Activated CD4-positive, alpha-beta T cell treated with anti-CD3 and anti-CD28 coated beads, Interleukin-2, Interleukin-6, amounts not matched to agents 100 ng/mL and 50 ng/mL, durations not matched to agents 16 hours and 8 hours (primary cell): ENCODE results near the gene TRIM65.

ENCODE experiments used
- DNase-seq: peaks from one replicate; pipeline ENCODE4 v3.0.0-alpha.2; 2020

TRIM65 gene, protein sequence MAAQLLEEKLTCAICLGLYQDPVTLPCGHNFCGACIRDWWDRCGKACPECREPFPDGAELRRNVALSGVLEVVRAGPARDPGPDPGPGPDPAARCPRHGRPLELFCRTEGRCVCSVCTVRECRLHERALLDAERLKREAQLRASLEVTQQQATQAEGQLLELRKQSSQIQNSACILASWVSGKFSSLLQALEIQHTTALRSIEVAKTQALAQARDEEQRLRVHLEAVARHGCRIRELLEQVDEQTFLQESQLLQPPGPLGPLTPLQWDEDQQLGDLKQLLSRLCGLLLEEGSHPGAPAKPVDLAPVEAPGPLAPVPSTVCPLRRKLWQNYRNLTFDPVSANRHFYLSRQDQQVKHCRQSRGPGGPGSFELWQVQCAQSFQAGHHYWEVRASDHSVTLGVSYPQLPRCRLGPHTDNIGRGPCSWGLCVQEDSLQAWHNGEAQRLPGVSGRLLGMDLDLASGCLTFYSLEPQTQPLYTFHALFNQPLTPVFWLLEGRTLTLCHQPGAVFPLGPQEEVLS

DNA sequence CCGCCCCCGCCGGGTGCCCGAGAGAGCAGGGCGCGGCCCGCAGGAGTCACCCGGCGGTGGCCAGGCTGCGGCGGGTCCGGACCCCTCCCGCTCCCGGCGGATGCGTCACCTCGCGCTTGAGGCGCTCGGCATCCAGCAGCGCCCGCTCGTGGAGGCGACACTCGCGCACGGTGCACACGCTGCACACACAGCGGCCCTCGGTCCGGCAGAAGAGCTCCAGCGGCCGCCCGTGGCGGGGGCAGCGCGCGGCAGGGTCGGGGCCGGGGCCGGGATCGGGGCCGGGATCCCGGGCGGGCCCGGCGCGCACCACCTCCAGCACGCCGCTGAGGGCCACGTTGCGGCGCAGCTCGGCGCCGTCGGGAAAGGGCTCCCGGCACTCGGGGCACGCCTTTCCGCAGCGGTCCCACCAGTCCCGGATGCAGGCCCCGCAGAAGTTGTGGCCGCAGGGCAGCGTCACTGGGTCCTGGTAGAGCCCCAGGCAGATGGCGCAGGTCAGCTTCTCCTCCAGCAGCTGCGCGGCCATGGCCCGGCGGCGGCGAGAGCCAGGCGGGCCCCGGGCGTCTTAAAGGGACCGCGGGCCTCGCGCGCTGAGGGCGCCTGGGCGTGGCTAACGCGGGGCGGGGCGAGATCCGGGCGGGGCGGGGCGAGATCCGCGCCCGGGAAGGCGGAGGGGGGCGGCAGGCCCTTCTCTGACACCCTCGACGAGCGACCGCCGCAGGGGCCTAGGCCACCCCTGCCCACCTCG lies at the start of gene TRIM65:
TRIM65 (minus strand) TSS at position 537 of the 745 bp plus-strand sequence; CDS start at position 523, 14 bp downstream.
- DNase-seq: peak; percentile 87

DNA sequence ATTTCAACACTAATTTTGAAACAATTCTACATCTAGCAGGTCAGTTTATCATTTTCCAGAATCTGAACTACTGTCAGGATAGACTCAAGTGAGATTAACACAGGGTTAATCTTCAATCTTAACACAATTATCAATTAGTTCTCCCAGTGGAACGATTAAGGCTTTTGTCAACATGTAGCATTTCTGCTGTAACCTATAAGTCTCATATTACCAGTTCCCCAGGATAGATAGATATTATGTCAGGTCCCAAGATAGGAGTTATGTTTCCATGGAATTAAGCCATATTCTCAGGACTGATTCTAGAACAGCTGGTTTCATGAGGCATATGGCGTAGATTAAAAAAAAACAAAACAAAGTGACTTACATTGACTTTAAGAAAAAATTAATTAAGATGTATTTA lies 48.5 kb upstream of the TRIM65 start:
- DNase-seq: no peak

DNA sequence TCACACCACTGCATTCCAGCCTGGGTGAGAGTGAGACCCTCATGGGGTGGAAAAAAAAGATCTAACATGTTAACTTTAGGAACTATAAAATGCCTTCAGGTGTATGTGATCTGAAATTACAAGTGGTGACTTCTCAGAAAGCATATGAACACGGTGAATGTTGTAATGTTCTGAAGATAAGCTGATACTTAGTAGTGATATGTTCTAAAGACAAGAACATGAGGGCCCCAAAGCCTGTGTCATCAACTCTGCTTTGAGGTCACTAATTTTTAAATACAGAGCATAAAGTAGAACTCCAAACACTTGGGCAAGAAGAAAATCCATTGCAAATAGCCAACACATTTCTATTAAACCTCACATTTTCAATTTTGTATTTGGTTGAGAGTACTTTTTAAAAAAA lies 46.7 kb upstream of the TRIM65 start:
- no peak for DNase-seq

DNA sequence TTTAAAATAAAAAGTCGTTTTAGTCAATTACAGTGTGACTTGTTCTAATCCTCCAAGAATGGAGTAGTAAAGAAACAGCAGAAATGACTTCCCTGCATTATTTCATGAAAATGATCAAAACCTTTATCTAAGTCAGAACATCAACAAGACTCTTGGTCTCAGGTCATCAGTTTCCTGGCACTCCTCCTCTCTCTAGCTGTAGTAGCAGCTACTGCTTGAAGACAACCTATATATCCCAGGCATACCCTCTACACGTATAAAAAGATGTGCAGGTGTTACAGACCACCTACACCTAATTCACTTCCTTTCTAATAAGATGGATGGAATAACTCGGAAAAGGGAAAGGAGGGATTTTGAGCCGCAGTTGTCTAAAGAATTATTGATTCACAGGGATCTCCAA lies 45.7 kb upstream of the TRIM65 start:
- DNase-seq: no peak

DNA sequence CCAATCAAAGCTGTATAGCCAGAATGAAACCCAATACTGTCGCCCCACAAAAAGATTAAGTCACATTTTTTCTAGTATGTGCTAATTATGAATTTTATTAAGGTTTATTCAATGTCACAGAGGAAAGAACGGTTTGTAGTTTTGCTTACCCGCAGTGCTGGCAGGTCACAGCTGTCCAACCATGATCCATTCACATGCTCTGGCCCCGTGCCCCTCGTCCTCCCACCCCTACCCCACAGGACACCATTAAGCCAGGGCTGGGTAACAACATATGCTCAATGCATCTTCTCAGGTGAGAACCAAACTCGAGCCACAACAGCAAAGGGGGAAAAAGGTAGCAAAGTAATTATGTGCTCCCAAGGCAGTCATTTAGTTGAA lies 44.7 kb upstream of the TRIM65 start:
- no peak for DNase-seq

DNA sequence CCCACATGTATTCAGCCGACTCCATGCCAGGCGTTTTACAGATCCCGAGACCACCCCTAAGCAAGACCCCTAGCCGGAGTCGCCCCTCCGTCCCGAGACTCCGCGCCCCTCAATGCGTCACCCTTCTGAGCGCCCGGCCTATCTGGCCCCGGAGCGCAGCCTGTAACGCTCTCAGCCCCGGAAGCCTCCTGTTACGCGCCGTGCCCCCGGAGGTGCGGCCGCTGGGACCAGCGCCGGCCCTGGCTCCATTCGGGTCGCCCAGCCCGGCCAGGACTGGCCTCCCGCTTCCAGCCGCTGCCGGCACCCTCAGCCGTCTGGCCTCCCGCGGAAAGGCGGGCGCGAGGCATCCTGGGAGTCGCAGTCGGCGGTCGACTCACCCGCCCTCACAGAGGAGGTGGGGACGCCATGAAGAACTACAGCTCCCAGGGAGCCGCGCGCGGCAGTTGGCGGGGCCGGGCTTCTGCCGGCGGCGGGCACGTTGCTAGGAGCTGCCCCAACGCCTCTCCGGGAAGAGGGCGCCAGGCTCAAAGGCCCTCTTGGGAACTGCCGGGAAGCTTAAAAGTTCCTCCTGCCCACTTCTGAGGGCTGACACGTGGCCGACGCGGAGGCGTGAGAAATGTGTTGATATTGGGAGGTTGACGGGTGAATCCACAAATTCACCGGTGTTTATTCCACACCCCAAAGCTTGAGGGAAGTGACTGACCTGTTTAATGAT lies 44.1 kb upstream of the TRIM65 start, which contains the start of gene FBF1:
FBF1 (minus strand) TSS at position 316 of the 715 bp plus-strand sequence. CDS start 2,893 bp downstream, outside the sequence.
- DNase-seq: peak; percentile 96

DNA sequence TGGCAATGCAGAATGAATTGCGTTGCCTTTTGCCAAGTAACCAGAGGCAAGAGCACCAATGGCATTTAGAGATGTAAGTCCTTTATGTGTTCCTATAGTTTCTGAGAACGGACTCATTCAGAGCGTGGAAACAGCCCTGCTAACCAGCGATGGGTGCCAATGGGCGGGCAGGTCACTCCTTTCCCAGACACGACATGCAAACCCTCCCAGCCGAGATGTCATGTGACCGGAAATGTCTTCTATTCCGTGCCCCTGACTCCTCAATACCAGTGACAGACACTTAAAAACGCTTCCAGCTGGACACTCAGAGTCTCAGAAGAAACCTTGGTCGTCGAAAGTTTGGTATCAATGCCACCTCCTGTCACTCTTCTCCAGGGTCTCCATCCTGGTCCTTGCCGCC lies 40.9 kb upstream of the TRIM65 start:
- DNase-seq: no peak

- no peak for DNase-seq
Observed at GRCh38 chr17:75933808-75934207, 37.1 kb upstream of the TRIM65 start.

DNA sequence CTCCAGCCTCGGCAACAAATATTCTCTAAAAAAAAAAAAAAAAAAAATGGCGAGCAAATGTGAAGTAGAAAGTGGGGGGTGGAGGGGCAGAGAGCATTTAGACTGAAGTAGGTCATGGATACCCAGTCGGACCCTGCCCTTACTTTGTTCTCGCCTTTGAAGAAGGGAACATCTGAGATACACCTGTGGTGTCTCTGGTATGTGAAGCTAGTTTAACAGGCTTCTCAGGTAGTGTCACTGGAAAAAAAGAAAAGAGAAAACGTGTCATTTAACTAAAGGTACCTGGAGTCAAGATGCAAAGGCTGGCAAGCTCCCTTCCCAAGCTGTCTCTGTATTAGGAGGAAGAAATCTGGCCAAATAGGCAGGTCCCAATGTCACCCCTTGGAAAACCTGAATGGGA lies 36.1 kb upstream of the TRIM65 start:
- DNase-seq: no peak

GRCh38 chr17:75931062-75931461 lies 34.3 kb upstream of the TRIM65 start:
- DNase-seq: no peak

- DNase-seq: peak; percentile 16
Observed at GRCh38 chr17:75927286-75927922, 30.7 kb upstream of the TRIM65 start.

GRCh38 chr17:75926456-75926855 lies 29.7 kb upstream of the TRIM65 start:
- no peak for DNase-seq

DNA sequence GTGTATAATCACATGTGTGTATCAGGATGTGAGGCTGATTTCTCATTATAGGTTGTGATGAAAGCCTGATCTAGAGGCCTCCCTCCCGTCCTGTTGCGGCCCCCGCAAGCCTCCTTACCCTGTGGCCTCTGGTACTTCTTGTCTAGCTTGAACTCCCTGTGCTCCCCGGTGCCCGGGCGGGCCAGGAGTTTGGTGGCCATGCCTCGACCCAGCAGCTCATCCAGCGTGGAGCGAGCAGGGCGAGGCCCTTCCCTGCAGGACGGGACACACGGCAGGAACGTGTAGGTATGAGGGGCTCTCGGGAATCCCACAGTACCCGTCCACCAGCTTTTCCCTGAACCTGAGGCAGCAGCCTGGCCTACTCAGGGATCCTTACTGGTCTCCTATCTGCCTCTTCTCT lies 29.2 kb upstream of the TRIM65 start:
- no peak for DNase-seq

DNA sequence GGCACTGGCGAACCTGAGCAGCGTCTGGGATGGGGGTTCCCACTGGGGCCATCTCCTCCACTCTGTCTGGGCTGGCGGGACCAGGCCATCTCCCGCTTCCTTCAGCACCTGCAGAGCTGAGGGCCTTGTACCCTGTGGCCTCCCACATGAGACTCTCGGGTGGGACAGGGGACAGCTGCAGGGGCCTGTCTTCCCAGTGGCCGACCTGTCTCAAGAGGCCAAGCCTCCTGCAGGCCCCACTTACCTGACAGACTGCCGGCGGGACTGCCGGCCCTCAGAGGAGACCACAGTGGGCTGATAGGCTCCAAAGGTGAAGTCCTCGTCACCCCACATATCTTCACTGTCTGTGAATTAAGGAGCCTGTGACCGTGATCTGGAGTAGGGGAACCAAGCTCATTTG lies 28.4 kb upstream of the TRIM65 start:
- no peak for DNase-seq

GRCh38 chr17:75922963-75923874 lies 26.5 kb upstream of the TRIM65 start:
- no peak for DNase-seq

GRCh38 chr17:75922173-75922961 lies 25.6 kb upstream of the TRIM65 start:
- no peak for DNase-seq

DNA sequence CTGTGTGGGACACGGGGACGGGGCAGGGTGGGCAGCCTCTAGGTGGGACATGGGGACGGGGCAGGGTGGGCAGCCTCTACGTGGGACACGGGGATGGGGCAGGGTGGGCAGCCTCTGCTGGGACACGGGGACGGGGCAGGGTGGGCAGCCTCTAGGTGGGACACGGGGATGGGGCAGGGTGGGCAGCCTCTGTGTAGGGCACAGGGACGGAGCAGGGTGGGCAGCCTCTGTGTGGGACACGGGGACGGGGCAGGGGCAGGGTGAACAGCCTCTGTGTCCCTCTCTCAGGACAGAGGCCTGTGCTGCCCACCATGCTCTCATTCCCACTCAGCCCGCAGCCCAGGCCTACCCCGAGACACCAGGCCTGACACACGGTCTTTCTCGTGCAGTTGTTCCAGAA lies 24.8 kb upstream of the TRIM65 start:
- no peak for DNase-seq

DNA sequence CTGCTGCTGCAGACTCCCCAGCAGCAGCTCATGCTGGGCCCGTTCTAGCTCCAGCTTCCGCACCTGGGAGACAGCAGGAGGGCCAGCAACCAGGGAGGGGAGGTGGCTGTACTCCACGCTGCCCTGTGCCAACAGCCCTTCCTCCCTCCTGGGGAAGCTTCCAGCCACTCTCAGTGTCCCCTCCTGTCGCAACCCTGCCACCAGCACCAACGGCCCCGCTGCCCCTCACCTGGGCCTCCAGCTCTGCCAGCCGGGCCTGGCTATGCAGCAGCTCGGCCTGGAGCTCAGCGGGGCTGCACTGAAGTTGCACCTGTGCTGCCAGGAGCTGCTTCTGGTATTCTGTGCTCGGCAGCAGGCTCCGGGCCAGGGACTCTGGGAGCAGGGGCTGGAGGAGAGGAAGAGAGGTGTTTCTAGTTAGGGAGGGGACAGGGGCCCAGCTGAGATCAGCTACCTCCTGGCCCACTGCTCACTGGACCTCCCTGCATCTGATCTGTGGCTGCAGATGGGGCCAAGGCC lies 23.4 kb upstream of the TRIM65 start:
- no peak for DNase-seq

GRCh38 chr17:75919611-75920010 lies 22.9 kb upstream of the TRIM65 start:
- no peak for DNase-seq

GRCh38 chr17:75917917-75918445 lies 21.2 kb upstream of the TRIM65 start:
- DNase-seq: no peak
